ENCODE results near the gene TLN1.

TLN1 gene

DNA sequence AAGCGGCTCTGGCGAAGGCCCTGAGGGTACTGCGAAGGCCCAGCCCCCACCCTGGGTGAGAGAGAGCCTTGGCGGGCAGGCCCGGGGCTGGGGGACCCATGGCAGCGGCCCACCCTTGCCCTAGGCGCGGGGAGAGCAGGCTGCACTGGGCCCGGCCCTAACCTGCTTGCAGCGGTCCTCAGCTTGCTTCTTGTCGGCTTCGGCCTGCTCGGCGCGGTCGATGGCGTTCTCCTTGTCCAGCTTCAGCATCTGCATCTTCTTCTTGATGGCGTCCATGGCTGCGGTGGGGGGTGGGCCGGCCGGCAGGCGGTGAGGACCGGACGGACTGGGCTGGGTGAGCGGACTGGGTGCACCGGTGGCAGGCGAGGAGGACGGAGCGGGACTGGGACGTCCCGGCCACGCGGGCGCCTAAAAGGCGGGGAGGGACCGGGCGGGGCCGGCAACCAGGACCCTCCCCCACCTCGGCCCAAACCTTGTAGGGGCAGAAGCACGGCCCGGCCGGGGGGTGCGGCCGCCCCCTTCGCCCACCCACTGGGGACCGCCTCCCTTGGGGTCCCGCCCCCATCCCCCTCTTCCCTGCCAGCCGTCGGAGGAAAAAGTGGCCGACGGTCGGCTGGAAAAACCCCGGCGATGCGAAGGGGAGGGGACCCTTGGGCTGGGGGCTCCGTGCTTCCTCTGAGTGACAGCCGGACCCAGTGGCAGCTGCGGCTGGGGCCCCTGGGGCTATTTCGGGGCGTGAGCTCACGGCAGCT is 42.3 kb downstream of the TLN1 start, which contains the start of gene TPM2:
Gene TPM2 (minus strand): TSS at position 384 of the 752 bp plus-strand sequence. CDS start 108 bp downstream, at position 276.
- TF ChIP-seq, protein P1, sequence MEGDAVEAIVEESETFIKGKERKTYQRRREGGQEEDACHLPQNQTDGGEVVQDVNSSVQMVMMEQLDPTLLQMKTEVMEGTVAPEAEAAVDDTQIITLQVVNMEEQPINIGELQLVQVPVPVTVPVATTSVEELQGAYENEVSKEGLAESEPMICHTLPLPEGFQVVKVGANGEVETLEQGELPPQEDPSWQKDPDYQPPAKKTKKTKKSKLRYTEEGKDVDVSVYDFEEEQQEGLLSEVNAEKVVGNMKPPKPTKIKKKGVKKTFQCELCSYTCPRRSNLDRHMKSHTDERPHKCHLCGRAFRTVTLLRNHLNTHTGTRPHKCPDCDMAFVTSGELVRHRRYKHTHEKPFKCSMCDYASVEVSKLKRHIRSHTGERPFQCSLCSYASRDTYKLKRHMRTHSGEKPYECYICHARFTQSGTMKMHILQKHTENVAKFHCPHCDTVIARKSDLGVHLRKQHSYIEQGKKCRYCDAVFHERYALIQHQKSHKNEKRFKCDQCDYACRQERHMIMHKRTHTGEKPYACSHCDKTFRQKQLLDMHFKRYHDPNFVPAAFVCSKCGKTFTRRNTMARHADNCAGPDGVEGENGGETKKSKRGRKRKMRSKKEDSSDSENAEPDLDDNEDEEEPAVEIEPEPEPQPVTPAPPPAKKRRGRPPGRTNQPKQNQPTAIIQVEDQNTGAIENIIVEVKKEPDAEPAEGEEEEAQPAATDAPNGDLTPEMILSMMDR (IDR thresholded peaks at IDR 0.05; ENCODE audit: low read length, missing control alignments): no peak
- DNase-seq (ENCODE audit: low read depth): peak; percentile 88
- peak within 1 kb of the TSS; percentile 87 for H3K4me3 ChIP-seq (replicated peaks; ENCODE audit: low read depth, low read length)

DNA sequence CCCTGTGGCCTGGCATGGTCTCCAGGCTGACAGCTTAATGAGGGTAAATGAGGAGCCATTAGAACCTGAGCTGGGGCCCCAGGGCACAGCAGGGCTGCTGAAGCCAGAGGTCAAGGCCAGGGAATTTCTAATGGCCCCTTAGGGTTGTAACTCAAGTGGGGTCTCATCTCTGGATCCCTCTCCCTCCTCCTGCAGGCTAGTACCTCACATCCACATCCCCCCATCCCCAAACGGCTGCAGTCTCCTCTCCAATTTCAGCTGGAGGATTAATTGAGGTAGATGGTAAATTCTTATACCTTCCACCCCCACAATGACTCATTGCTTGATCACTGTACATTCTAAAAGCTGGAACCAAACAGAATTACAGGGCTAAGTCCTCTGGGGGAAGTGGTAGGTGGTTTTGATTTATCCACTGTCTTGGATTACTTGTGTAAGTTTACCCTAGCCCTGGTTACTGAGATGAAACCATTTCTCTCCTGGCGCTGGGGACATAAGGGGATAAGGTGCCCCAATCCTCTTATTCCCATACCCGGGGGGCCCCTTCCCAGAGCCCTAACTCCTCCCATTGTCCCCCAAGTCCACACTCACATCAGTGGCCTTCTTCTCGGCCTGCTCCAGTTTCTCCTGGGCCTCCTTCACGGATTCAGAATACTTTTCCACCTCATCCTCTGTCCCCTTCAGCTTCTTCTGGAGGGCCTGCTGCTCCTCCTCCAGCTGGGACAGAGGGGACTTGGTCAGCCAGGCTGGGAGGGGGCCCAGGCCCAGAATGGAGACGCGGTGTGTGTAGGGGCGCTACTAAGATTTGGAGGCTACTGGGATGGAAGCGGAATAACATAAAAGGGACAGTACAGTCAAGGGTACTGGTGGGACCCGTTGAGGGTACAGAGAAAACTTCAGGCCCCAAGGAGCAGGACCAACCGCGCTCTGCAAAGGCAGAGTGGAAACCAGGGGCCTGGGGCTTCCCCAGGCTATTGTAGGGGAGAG is 43.1 kb downstream of the TLN1 start:
- H3K4me3 ChIP-seq (replicated peaks; ENCODE audit: low read depth, low read length): peak overlapping the region; percentile 87
- TF ChIP-seq, protein P1 (IDR thresholded peaks at IDR 0.05; ENCODE audit: low read length, missing control alignments): no peak
- peak; percentile 76 for DNase-seq (ENCODE audit: low read depth)

DNA sequence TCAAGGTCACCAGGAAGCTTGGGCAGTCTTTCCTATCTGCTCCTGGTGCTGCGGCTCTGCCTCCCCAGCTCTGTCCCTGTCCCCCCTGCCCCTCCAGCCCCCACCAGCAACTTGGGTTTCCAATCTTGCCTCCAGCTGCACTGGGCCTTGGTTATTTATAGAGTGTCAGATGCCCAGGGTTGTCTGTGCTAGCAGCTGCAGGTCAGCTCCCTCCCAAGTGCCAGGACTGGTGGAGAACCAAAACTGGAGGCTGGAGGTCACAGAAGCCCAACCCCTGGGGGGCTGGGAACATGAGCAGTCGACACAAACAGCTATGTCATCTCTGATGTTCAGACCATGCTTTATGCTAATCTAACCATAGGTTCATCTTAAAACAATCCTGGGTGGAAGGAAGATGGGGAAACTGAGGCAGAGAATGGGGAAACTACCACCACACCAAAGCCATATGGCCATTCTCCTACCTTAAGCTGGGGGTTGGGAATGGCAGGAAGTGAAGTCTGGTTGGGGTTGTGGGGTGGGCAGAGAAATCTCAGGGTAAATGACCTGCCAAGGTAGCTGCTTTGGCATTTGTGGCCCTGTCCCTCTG is 43.9 kb downstream of the TLN1 start:
- peak overlapping the region; percentile 87 for H3K4me3 ChIP-seq (replicated peaks; ENCODE audit: low read depth, low read length)
- DNase-seq (ENCODE audit: low read depth): no peak
- TF ChIP-seq, protein P1 (IDR thresholded peaks at IDR 0.05; ENCODE audit: low read length, missing control alignments): no peak

DNA sequence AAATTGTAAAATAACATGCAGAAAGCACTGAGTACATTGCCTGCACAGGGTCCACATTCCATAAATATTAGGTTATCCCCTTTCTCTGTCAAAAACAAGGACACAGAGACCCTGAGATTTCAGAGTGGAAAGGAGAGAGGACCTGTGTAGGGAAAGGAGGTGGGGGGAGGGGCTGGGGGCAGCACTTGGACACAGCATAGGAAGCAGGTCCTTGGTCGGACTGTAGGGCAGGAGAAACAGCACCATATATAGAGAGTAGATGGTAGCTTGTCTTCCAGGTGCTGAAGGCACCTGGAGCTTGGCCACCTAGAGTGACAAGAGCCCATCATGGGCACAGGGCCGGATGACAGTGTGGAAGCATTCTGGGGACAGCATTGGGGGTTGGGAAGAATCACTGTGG is 44.7 kb downstream of the TLN1 start:
- TF ChIP-seq, protein P1 (IDR thresholded peaks at IDR 0.05; ENCODE audit: low read length, missing control alignments): no peak
- H3K4me3 ChIP-seq (replicated peaks; ENCODE audit: low read depth, low read length): peak overlapping the region; percentile 87

DNA sequence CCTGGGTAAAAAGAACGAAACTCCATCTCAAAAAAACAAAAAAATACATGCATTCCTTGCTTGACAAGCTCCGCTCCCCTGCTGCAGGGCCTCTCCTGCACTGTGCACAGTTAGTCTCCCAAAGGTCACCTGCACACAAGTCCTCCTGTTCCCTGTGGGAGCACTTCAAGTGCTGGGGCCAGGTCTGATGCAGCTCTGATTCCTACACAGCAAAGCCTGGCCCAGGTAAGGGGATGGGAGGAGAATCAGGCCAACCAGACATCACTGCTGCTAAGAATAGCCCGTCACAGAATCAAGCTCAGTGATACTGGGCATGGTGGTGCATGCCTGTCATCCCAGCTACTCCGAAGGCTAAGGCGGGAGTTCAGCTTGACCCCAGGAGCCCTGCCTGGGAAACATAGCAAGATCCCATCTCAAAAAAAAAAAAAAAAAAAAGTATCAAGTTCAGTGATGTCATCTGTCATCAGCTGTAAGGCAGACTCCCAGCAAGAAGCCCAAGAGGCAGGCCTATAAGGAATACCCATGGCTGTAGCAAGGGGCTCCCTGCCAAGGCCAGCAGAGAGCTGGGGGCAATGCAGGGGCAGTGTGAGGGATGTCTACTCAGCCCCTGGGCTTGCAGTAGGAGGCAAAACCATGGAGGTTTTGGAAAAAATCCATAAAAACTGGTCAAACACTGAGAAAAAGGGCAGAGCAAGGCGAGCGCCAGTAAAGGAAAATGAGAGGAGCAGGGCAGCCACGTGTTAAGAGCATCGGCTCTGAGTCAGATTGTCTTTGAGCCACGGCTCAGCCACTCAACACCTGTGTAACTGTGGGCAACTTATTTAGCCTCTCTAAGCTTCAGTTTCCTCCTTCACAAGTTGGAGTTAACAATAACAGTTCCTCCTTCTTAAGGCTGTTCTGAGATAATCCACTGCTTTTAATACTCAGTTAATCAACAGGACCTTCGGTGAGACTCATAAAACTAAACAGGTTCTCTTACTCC is 45.5 kb downstream of the TLN1 start:
- peak overlapping the region; percentile 87 for H3K4me3 ChIP-seq (replicated peaks; ENCODE audit: low read depth, low read length)
- TF ChIP-seq, protein P1 (IDR thresholded peaks at IDR 0.05; ENCODE audit: low read length, missing control alignments): no peak
- DNase-seq (ENCODE audit: low read depth): peak; percentile 44

More for the DNA sequence above, 44.7 kb downstream of the TLN1 start:
- DNase-seq (ENCODE audit: low read depth): no peak

DNA sequence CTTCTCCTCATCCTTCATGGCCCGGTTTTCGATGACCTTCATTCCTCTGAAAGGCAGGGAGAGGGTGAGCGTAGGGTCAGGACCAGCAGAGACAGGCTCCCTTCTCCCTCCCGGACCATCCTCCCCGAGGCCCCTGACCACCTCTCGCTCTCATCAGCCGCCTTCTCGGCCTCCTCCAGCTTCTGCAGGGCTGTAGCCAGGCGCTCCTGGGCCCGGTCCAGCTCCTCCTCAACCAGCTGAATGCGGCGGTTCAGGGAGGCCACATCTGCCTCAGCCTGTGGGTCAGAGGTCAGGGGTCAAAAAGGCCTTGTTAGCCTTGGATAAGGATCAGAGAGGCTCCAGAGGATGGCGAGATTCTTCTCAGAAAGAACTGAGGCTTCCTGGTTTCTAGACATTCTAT is 46.5 kb downstream of the TLN1 start:
- H3K4me3 ChIP-seq (replicated peaks; ENCODE audit: low read depth, low read length): no peak overlapping the region
- TF ChIP-seq, protein P1 (IDR thresholded peaks at IDR 0.05; ENCODE audit: low read length, missing control alignments): no peak
- no peak for DNase-seq (ENCODE audit: low read depth)

Measured in fibroblast of pulmonary artery (primary cell).